Parietal lobe (tissue), 1 donor: ENCODE data around the gene MDM1. TPM values are rescaled to one million over a fixed set of nuclear protein-coding genes. Genes with fewer than 3 reads are reported as not detected.

Experiments
- total RNA-seq: library from RNA; depleted of rRNA; stranded (reverse); fragments of >200 nt; gene quantifications from one replicate; pipeline ENCODE4 v1.2.3, GENCODE V29; 2014

Gene MDM1
- total RNA-seq: 26.9 TPM

GRCh38 chr12:68331869-68332727, at the start of gene MDM1:
Gene MDM1 (minus strand): TSS chr12:68332362. CDS start chr12:68332245, 117 bp downstream.

GRCh38 chr12:68253504-68253903, 78.7 kb downstream of the MDM1 start, which contains the start of gene IL22:
Gene IL22 (minus strand): TSS chr12:68253604. CDS start chr12:68253448, 156 bp downstream.

Other genes with a start within 250 kb of the MDM1 start
- gene IFNG, start 172.6 kb downstream of the MDM1 start, total RNA-seq: not detected
- not detected for gene IL26, start 106.6 kb downstream of the MDM1 start, total RNA-seq
- gene IL22, start 78.8 kb downstream of the MDM1 start, total RNA-seq: not detected